HS-5 (cell line): Measurements from ENCODE around the gene IL17C.

Experiments used
- DNase-seq: peaks from one replicate; pipeline ENCODE4 v3.0.0-alpha.2; 2012; ENCODE audit warnings: low read depth

The IL17C gene

DNA sequence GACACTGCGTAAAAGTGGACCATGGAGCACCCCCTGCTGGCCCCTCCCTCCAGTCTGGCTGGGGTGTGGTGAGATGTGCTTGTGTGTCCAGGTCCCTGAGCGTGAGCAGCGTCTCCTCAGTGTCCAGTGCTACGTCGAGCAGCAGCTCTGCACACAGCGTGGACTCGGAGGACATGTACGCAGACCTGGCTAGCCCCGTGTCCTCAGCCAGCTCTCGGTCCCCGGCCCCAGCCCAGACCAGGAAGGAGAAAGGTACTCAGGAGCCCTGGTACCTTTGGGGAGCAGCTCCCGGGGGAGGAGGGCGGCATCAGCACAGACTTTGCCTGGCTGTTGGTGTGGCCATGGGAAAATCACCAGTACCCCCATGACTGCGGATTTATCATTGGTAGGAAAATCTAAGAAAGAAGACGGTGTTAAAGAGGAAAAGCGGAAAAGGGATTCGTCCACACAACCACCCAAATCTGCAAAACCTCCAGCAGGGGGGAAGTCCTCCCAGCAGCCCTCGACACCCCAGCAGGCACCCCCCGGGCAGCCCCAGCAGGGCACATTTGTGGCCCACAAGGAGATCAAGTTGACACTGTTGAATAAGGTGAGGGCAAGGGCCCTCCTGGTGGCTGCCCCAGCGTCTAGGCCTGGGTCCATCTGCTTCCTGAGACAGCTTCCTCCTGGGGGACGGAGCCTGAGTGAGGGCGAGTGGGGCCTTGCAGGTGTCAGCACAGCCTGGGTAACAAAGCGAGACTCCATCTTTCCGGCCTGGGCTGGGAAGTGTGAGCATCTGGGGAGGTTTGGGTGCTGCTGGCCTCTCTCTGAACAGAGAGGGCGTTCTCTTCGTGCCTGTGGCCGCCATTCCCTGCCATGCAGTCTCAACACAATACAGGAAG lies 10.6 kb upstream of the IL17C start:
- DNase-seq: no peak

DNA sequence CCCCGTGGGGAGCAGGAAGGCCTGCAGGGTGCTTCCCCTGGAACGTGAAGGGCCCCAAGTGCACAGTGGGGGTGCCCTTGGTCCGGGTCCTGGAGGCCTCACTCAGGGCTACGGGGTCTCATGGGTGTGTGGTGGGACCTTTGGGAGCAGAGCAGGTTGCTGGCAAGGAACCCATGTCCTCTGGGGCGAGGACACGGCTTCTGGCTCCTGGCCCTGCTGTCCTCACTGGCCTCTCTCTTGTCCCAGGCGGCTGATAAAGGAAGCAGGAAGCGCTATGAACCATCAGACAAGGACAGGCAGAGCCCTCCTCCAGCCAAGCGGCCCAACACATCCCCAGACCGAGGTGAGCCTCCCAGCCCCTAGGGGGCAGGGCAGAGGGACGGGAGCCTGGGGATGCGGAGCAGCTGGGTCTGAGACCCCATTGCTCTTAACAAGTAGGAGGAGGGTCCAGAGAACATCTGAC lies 9.8 kb upstream of the IL17C start:
- no peak for DNase-seq

DNA sequence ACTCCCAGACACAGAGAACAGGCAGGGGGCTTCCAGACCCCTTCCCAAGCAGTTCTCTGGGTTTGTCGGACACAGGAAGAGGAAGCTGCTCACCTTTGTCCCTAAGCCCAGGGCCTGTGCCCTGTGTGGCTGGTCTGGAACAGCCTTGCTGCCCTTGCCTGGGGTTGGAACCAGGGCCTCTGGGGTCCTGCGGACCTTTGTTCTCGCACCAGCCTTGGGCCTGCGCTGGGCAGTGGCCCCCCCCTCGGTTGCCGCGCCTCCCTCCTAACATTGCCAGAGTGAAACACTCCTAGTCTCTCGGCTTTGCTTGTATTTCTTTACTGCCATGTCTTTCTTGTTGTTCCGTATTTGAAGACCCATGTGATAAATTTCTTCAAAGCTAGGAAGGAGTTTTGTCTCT lies 8.5 kb upstream of the IL17C start:
- no peak for DNase-seq

DNA sequence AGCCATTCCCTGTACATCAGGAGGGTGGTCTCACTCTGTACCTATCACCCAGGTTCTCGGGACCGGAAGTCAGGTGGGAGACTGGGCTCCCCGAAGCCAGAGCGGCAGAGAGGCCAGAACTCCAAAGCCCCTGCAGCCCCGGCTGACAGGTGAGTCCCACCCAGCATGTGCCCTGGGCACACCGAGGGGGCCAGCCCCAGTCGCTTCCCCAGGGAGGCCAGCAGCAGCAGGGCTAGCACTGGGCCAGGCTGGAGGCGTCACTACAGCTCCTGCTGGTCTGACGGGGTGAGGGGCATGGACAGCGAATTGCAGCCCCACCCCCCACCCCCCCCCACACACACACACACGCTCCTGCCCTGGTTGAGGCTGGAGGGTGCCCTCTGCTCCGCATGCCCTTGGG lies 7.9 kb upstream of the IL17C start:
- no peak for DNase-seq

DNA sequence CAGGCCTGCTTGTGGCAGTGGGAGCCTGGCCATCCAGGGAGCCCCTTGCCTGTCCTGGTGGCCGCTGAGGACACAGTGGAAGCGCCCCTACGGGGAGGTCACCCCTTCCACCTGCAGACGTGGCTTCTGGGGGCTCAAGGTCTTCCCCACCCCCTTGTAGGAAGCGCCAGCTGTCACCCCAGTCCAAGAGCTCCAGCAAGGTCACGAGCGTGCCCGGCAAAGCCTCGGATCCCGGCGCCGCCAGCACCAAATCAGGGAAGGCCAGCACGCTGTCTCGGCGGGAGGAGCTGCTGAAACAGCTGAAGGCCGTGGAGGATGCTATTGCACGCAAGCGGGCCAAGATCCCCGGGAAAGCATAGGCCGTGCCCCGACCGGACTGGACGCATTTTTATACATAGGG lies 7.4 kb upstream of the IL17C start:
- DNase-seq: no peak

DNA sequence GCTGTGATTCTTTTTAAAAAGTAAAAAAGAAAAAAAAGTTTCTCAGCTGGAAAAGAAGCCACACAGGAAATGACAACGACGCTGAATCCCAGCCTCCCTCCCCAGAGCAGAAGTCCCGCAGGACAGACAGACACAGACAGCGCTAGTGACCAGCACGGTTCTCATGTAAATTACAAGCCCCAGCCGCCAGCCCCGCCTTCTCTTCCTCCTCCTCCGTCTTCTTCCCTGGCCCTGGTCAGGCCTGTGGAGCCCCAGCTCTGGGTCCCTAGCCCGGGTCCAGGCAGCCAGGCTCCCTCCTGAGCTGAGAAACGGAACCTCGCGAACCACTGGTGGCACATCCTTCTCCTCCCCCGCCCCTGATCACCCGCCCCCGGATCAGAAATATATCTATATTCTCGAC lies 7.0 kb upstream of the IL17C start:
- no peak for DNase-seq

DNA sequence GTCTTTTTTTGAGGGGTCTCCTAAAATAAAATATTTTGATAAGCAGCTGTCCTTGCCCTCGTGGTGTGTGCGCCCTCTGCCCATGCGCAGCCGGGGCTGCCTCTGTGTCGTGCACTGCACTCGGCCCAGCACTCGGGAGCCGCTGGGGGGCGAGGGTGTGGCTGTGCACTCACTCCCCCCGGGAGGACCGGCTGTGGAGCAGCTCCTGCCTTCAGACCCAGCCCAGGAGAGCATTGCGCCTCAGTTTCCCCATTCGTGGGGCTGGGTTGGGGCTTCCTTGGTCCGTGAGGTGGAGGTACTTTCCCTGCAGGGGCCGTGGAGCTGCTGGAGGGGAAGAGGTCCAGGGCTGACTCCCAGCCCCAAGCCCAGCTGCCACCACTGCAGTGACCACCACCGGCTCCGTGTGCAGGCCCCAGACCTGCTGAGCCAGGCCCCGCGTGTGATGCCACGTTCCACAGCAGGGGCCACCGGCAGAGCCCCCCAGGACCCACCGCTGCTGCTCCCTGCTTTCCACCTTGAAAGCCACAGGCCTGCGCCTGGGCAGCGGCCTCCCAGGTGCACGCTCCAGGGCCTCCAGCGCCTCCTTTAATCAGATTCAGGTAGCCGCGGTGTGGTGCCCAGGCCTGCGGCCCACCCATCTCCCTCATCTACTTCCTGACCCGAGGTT lies 6.3 kb upstream of the IL17C start:
- no peak for DNase-seq

DNA sequence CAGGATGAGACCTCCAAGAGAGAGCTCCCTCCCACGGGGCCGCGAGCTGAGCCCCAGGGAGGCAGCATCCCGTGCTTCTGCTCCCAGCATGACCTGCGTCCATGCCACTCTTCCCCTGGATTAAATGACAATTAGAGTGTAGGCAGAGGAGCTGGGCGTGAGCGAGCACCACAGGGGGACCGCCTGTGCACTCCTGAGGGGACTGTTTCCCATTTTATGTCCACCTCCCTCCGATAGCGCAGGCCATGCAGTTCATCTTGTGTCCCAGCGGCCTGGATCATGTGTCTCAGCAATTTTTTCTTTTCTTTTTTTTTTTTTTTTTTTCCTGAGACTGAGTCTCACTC lies 5.8 kb upstream of the IL17C start:
- no peak for DNase-seq

DNA sequence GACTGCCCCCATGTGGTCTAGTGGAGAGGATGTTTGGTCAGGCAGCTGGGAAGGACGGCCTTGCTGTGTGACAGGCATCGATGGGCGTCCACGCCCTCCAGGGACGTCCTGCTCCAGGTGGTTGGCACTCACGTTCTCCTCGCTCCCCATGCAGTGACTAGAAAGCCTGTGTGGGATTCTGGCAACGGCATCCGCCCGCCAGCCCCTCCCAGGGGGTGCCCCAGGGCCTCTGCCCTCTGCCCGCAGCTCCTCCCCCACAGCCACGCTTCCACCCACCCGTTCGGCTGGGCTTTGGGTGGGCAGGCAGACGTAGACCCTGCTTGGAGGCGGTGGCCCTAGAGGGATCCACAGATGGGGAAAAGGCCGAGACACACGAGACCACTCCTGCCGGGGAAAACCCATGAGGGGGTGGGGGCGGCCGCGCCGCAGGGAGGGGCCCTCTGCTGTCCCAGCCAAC lies 4.7 kb upstream of the IL17C start:
- DNase-seq: no peak

DNA sequence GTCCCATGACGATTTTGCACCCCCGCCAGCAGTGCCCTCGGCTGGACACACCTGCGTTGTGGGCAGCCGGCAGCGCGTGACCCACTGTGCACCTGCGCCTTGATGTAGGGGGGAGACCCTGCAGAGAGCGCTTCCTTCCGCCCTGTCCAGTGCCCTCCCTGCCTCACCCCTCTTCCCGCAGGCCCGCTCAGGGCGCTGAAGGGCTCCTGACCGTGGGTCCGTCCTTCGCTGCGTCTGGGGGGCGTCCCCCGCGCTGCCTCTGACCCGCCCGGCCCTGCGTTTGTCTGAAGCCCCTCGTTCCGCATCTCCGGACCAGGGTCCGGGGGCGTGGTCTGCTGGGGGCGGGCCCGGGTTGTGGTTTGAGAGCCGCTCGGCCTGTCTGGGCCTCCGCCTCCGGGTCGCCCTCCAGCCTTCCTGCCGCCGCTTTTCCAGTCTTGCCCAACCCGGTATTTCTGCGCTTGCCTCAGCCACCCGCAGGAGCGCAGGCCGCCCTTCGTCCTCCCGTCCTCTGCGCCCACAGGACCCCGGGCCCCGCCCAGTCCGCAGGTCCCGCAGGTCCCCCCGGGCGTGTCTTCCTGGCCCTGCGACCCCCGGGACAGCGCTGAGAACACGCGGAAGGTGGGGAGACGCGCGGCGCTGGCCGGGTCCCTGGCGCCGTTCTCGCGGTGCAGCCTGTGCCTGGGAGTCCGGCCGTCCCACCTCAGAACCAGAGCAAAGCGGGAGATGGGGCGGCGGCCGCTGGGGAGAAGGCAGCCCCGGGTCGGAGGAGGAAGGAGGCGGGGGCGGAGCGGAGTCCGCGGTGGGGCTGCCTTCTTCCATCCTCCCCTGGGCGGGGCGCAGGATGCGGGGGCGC lies 4.0 kb upstream of the IL17C start:
- DNase-seq: no peak

DNA sequence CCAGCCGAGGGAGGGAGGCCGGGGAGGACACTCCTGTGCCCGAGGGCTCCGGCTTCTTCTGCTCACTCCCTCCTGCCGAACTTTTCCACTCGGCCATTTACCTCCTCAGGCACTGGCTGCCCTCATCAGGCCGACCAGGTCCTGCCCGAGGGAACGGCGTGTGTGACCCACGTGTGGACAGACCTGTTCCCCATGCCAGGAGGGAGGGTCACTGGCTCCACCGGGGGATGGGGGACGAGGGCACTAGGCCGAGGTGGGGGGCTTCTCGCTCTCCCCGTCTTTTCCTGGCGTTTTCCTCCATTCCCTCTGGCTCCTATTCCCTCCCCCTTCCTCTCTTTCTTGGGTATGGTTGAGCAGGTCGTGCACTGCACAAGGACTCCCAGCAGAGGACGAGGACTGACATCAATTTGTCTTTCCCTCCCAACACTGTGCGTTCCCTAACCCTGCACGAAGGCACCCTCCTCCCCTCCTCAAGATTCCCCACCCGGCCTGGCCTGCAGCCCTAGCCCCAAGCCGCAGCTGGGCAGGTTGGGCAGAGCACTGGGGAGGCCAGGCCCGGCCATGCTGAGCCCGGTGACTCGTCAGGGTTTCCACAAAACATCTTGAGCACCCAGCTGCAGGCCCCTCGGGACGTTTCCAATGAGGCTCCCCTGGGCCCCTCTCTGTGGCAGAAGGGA lies 3.2 kb upstream of the IL17C start:
- DNase-seq: no peak

DNA sequence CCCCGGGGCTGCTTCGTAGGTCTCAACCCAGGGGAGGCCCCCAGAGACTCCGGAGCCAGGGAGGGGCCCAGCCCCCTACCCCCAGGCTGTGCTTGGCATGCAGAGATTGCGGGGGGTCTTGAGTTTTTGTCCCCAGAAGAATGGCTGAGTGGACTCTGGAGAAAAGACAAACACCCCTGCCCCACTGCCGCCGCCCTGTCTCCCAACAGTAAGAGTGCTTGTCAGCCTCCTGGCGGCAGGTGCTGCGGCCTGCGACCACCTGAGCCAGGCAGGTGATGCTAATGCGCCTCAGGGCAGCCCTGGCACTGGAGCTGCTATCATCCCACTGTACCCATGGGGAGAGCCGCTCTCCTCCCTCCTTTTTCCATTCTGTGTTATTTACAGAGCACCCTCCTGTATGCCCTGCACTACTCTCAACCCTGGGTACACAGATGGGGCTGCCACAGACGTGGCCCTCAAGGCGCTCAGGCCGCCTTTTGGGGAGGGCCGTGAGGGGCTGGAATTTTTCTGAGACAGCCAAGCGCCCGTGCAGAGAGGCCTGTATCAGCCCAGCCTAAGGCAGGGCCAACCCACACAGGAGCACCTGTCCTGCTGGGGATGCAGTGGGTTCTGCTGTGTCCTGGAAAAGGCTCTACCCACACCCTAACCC lies 2.6 kb upstream of the IL17C start:
- no peak for DNase-seq

DNA sequence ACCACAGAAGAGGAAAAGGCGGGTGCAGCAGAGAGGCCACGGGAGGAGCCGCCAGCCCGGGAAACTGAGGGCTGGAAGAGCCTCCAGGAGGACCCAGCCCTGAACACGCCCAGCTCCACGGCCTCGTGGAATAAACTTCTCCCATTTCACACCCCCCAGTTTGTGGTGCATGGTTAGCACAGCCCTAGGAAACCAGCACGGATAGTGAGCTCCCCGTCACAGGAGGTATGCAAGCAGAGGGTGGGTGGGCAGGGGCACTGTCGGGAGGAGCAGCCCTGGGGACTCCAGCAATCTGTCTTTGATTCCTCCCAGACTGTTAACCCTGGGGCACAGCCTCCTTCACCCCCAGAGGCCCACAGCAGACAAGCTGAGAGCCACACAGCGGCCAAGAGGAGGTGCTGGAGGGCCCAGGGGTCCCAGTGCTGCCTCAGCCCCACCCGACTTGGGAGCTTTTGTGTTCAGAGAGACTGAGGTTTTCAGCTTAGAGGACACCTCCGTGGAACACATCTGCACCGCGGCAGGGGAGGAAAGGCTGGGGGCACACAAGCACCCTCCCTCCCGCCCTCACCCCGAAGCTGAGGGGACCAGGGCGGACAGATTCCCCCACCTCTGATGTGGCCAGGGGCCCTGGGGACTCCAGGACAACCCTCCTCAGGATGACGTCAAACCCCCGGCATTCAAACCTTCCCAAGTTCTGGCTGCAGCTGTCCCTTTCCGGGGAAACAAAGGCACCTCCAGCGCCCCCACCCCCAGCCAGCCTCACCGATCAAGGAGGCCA lies 1.7 kb upstream of the IL17C start:
- DNase-seq: no peak

DNA sequence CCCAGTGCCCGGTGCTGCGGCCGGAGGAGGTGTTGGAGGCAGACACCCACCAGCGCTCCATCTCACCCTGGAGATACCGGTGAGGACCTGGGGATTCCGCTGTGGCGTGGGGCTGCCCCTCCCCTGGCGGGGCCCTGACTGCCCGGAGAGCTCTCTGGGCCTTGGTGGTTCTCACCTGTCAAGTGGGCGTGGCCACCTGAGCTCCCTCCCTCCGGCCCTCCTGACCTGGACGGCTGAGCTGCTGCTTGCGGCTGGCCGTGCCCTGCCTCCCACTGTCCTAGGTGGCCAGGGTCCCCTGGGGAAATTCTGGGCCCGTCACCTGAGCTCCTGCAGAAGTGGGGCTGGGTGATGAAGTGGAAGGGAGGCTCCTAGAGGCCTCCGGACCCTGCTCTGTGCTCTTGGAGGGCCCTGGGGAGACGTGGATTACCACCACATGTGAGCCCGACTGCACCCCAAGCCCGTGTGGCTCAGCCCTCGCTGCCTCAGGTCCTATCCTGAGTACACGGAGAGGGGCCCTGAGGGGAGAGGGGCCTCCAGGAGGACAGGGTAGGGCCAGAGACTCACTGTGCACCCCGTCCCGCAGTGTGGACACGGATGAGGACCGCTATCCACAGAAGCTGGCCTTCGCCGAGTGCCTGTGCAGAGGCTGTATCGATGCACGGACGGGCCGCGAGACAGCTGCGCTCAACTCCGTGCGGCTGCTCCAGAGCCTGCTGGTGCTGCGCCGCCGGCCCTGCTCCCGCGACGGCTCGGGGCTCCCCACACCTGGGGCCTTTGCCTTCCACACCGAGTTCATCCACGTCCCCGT lies 1.1 kb downstream of the IL17C start:
- no peak for DNase-seq

DNA sequence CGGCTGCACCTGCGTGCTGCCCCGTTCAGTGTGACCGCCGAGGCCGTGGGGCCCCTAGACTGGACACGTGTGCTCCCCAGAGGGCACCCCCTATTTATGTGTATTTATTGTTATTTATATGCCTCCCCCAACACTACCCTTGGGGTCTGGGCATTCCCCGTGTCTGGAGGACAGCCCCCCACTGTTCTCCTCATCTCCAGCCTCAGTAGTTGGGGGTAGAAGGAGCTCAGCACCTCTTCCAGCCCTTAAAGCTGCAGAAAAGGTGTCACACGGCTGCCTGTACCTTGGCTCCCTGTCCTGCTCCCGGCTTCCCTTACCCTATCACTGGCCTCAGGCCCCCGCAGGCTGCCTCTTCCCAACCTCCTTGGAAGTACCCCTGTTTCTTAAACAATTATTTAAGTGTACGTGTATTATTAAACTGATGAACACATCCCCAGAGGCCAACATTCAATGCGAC lies 1.7 kb downstream of the IL17C start:
- DNase-seq: no peak

DNA sequence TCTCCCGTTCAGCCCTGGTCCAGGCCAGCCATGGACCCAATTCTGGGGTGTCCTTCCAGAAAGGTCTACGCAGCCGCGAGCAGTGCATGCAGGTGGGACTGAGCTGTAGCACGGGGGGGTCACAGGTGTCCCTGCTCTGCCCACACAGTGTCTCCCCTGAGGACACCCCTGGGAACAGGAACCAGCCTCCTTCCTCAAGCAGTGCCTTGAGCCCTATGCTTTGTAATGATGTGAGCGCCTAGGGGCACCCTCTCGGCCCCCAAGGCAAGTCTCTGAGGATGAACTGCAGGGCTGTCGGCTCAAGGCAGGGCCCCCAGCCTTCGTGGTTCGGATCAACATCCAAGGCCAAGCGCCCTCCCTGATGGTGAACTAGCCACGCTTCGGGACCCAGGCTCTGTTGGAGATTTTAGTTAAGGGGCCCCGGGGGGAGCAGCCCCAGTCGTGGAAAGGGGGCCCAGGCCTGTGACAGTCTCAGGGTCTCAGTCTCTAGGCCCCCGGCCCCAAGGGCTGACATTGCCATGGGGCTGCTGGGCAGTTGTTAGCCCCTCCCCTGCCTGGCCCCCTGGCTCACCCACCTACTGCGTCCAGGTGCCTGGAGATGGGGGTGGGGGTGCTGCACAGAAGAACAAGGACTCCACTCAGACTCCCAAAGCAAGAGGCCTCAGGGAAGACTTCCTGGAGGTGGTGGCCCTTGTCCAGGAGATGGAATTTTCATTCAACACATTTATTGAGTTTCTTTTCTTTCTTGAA lies 2.3 kb downstream of the IL17C start:
- DNase-seq: no peak

DNA sequence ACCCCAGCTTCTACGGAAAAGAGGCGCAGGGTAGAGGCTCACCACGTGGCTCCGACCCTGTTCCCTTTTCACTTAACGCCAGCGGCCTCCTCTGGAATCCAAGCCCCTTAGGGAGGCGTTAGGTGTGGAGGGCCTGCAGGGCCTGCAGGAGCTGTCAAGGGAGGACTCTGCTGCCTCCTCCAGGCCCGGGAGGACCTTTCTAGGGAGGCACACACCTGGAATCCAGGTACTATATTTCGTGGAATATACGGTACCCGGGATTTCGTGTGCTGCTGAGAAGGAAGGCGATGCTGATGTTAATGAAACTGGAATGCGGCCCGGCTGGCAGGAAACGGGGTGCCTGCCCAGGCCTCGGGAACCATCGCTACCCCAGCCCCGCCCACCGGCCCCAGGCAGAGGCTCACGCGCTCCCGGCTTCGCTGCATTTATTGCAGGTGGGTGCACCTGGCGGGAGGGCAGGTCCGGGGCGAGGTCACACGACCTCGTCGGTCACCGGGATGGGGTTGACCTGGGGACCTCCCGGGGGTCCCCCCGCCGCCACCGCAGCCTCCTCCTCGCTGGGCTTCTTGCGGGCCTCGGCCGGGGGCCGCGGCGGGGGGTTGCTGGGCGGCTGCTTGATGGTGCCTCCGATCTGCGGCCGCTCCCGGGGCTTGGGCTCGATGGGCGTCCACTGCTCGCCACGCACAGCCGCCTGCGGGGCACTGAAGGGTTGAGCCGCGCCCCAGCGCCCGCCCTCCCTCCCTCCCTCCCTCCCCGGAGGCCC lies 4.7 kb downstream of the IL17C start:
- no peak for DNase-seq

DNA sequence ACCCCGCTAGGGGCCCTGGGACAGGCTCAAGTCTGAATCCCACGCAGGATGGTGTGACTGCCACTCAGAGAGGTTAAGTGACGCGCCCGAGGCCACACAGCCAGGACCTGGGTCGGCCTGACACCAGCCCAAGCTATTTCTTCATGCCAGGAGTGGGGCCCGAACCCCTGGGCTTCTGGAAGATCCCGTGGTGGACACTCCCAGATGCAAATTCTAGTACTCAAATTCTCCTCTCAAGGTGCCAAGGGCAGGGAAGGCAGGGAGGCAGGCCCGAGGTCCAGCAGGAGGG lies 5.2 kb downstream of the IL17C start:
- DNase-seq: no peak

DNA sequence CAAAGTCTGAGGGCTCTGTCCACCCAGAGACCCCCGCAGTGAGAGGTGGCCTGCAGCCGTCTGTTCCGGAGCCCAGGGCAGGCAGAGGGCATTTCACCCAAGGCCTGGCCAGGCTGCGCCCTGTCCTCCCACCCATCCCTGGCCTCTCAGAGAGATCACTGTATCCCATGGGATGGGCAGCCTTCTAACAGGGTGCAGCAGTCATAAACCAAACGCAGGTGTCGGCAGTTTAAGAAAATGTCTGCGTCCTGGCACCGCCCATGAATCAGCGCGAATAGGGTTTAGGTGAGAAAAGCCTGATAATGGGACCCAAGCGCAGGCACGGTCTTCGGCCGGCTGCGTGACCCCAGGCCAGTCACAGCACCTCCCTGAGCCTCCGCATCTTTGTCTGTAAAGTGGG lies 7.1 kb downstream of the IL17C start:
- DNase-seq: no peak
